ENCODE results near the gene ZNF841. TPM values are rescaled to one million over a fixed set of nuclear protein-coding genes. Genes with fewer than 3 reads are reported as not detected.

Gene ZNF841
- total RNA-seq, 1 experiment from 2014 or later: 0.10 TPM

DNA sequence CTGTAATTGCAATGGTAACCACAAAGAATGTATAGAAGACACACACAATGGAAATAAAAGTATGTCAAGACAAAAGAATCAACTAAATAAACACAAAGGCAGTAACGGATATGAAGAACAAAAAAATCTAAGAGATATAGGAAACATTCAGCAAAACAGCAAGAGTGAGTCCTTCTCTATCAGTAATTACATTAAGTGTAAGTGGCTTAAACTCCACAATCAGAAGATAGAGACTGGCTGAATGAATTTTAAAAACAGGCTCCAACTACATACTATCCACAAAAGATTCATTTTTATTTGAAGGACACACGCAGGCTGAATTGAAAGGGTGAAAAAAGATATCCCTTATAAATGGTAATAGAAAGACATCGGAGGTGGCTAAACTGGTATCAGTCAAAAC, 24.7 kb upstream of the ZNF841 start (continued):
- TF ChIP-seq CTCF (IDR thresholded peaks at IDR 0.05 in 2 of 3, conservative IDR thresholded peaks at IDR 0.05 in 1 of 3; ENCODE audit: borderline replicate concordance in 1 of 3, insufficient read depth in 1 of 3, low read depth in 2 of 3, low read length in 2 of 3): no peak

- H3K27ac ChIP-seq (ENCODE audit: low read depth, low read length): no peak overlapping the region
- peaks cover 8 to 33% of the 10 kb centered on the region in 2 experiments for H3K36me3 ChIP-seq (ENCODE audit: control insufficient read depth in 1 of 2, insufficient read depth in 2 of 2, low read length in 2 of 2)
- DNase-seq (ENCODE audit: low read depth, low spot score) (no peak), ATAC-seq (no peak)
- no peak overlapping the region for H3K4me2 ChIP-seq (ENCODE audit: low read length)
- H3K4me1 ChIP-seq (ENCODE audit: control insufficient read depth in 1 of 2, insufficient read depth in 2 of 2, low read length in 2 of 2): no peaks in the 10 kb centered on the region
- H4K20me1 ChIP-seq (ENCODE audit: insufficient read depth): no peaks in the 10 kb centered on the region
- H3K9me2 ChIP-seq (ENCODE audit: insufficient read depth): no peaks in the 10 kb centered on the region
- ChIA-PET CTCF (no interaction called here), RAD21 (ENCODE audit: low non-redundant PET in 1 of 2, low total read pairs in 2 of 2, uncharacterized antibody in 2 of 2, unreplicated experiment in 2 of 2) (no interaction called here), POLR2A (no interaction called here)
- no peak overlapping the region for H2AFZ ChIP-seq (ENCODE audit: low read depth, low read length, poor library complexity, severe bottlenecking)
- H3K79me2 ChIP-seq (ENCODE audit: insufficient read depth, low read length): no peaks in the 10 kb centered on the region
- peaks cover 54 to 72% of the 10 kb centered on the region in 2 experiments; a peak in 3 of 4 replicates for H3K9me3 ChIP-seq (ENCODE audit: control insufficient read depth in 1 of 2, insufficient read depth in 1 of 2, low read depth in 1 of 2, low read length in 2 of 2)
- no peak overlapping the region for H3K9ac ChIP-seq (ENCODE audit: low read length)
- H3K4me3 ChIP-seq (replicated peaks in 1 of 2; ENCODE audit: low read depth in 1 of 2, low read length in 2 of 2): no peak overlapping the region
- TF ChIP-seq EZH2 (IDR thresholded peaks at IDR 0.05): no peak
- TF ChIP-seq, protein P1, sequence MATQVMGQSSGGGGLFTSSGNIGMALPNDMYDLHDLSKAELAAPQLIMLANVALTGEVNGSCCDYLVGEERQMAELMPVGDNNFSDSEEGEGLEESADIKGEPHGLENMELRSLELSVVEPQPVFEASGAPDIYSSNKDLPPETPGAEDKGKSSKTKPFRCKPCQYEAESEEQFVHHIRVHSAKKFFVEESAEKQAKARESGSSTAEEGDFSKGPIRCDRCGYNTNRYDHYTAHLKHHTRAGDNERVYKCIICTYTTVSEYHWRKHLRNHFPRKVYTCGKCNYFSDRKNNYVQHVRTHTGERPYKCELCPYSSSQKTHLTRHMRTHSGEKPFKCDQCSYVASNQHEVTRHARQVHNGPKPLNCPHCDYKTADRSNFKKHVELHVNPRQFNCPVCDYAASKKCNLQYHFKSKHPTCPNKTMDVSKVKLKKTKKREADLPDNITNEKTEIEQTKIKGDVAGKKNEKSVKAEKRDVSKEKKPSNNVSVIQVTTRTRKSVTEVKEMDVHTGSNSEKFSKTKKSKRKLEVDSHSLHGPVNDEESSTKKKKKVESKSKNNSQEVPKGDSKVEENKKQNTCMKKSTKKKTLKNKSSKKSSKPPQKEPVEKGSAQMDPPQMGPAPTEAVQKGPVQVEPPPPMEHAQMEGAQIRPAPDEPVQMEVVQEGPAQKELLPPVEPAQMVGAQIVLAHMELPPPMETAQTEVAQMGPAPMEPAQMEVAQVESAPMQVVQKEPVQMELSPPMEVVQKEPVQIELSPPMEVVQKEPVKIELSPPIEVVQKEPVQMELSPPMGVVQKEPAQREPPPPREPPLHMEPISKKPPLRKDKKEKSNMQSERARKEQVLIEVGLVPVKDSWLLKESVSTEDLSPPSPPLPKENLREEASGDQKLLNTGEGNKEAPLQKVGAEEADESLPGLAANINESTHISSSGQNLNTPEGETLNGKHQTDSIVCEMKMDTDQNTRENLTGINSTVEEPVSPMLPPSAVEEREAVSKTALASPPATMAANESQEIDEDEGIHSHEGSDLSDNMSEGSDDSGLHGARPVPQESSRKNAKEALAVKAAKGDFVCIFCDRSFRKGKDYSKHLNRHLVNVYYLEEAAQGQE (IDR thresholded peaks at IDR 0.05; ENCODE audit: low read depth): no peak
- no peak for TF ChIP-seq ZBTB33 (IDR thresholded peaks at IDR 0.05; ENCODE audit: extremely low read depth, insufficient replicate concordance, low read length)
- no peak for TF ChIP-seq ELF1 (IDR thresholded peaks at IDR 0.05; ENCODE audit: borderline replicate concordance, low read depth)
- peak; percentile 97 for TF ChIP-seq ZNF274 (IDR thresholded peaks at IDR 0.05; ENCODE audit: low read depth, low read length)
- no peak for TF ChIP-seq JUND (IDR thresholded peaks at IDR 0.05)
- no peak for TF ChIP-seq CTCF (IDR thresholded peaks at IDR 0.05 in 2 of 3, conservative IDR thresholded peaks at IDR 0.05 in 1 of 3; ENCODE audit: borderline replicate concordance in 1 of 3, insufficient read depth in 1 of 3, low read depth in 2 of 3, low read length in 2 of 3)
- BruUV-seq (replicated peaks): no TSS peak
- intact Hi-C loops (cut with micrococcal nuclease): no loop called here
- H3K27me3 ChIP-seq (ENCODE audit: insufficient read depth, low read length): no peaks in the 10 kb centered on the region
These were observed 20.0 kb upstream of the ZNF841 start for GRCh38 chr19:52115526-52116053.
